RWPE1 (cell line): ENCODE data around the gene FRRS1.
A peak's percentile ranks its signal among the peaks of the same experiment; 100 is the strongest.

Source experiments
- CTCF ChIA-PET: fragments of 350-600 bp; sonication (Branson Sonifier 250); formaldehyde crosslinking; extraction: SDS; loops from one replicate; lab custom pipeline; 2021; lab: Yijun Ruan, JAX
- POLR2A ChIA-PET: fragments of 400-600 bp; formaldehyde crosslinking; extraction: SDS; loops from one replicate; lab custom pipeline; 2020; ENCODE audit warnings: antibody characterized with exemption; ENCODE audit not compliant: low non-redundant PET; lab: Yijun Ruan, JAX
- DNase-seq: peaks from one replicate; pipeline ENCODE4 v3.0.0; 2012; ENCODE audit warnings: low spot score
- H3K27ac ChIP-seq: fragments of 450-650 bp; 2 replicates; pipeline ENCODE4 v1.5.1; 2017
- TF ChIP-seq, protein P1 (sequence below): fragments of 450-650 bp; conservative IDR thresholded peaks from 2 replicates; pipeline ENCODE4 v1.5.1; 2017; ENCODE audit warnings: low read depth, mild to moderate bottlenecking

Gene FRRS1

GRCh38 chr1:99771513-99771918, 5.1 kb upstream of the FRRS1 start:
- CTCF ChIA-PET: no interaction called here

GRCh38 chr1:99768524-99769245, 2.2 kb upstream of the FRRS1 start:
- ChIA-PET POLR2A (no interaction called here), CTCF (no interaction called here)
- no peak for DNase-seq
- no peak overlapping the region for H3K27ac ChIP-seq
- TF ChIP-seq, protein P1, sequence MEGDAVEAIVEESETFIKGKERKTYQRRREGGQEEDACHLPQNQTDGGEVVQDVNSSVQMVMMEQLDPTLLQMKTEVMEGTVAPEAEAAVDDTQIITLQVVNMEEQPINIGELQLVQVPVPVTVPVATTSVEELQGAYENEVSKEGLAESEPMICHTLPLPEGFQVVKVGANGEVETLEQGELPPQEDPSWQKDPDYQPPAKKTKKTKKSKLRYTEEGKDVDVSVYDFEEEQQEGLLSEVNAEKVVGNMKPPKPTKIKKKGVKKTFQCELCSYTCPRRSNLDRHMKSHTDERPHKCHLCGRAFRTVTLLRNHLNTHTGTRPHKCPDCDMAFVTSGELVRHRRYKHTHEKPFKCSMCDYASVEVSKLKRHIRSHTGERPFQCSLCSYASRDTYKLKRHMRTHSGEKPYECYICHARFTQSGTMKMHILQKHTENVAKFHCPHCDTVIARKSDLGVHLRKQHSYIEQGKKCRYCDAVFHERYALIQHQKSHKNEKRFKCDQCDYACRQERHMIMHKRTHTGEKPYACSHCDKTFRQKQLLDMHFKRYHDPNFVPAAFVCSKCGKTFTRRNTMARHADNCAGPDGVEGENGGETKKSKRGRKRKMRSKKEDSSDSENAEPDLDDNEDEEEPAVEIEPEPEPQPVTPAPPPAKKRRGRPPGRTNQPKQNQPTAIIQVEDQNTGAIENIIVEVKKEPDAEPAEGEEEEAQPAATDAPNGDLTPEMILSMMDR: no peak

More at GRCh38 chr1:99771513-99771918, 5.1 kb upstream of the FRRS1 start:
- no peak for DNase-seq
- H3K27ac ChIP-seq: no peak overlapping the region
- POLR2A ChIA-PET: no interaction called here
- TF ChIP-seq, protein P1: no peak

GRCh38 chr1:99768104-99768503, 1.7 kb upstream of the FRRS1 start:
- POLR2A ChIA-PET: no interaction called here
- CTCF ChIA-PET: no interaction called here

DNA sequence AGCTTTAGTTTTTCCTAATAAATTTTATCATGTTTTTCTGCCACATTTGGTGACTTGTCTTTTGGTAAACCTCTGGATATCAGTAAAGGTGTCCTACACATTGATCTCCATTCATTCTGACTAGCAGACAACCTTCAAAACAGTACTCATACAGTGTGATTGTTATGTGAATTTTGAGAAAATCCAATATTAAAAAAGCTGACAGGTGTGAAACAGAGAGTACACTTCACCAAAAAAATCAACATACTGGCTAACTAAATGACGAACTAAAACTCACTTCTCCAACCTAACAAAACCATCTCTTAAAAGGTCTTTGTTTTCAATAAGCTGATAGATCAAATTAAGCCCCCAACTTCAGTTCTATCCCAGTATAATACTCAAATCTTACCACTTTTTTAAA, 1.5 kb downstream of the FRRS1 start:
- ChIA-PET POLR2A (no interaction called here), CTCF (no interaction called here)
- TF ChIP-seq, protein P1: no peak
- no peak for DNase-seq
- H3K27ac ChIP-seq: peak overlapping the region; percentile 40

More at GRCh38 chr1:99768104-99768503, 1.7 kb upstream of the FRRS1 start:
- no peak overlapping the region for H3K27ac ChIP-seq
- DNase-seq: no peak
- TF ChIP-seq, protein P1: no peak

- no peak for DNase-seq
- POLR2A ChIA-PET: no interaction called here
- H3K27ac ChIP-seq: no peak overlapping the region
- TF ChIP-seq, protein P1: no peak
- CTCF ChIA-PET: no interaction called here
Measured at GRCh38 chr1:99764439-99764838, 2.0 kb downstream of the FRRS1 start.

DNA sequence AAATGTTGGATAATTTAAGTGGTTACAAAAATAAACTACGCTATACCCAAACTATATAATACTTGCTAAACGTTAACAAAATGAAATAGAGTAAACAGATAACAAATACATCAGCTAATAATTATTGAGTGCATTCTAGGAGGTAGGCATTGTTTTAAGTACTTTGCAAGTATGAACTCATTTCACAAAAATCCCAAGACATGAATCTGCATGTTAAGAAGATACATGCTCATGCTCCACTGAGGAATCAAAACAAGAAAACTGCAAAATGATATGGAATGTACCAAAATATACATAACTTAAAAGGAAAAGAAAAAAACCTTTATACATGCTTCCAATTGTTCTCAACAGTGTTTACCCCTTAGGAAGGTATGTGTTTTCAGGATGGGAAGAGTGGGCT, 2.5 kb downstream of the FRRS1 start:
- ChIA-PET POLR2A (interaction anchor here (0.7 kb wide), 1 partner anchor 24 kb away, joined by 5 read pairs; no protein-coding TSS in a partner anchor), CTCF (no interaction called here)
- TF ChIP-seq, protein P1: no peak
- H3K27ac ChIP-seq: no peak overlapping the region
- DNase-seq: peak; percentile 52
